Activated CD8-positive, alpha-beta memory T cell treated with anti-CD3 and anti-CD28 coated beads for 36 hours (primary cell): ENCODE results near the gene SLC30A9. TPM values are rescaled to one million over a fixed set of nuclear protein-coding genes. Genes with fewer than 3 reads are reported as not detected.

Source experiments
- CTCF ChIA-PET: fragments of 350-600 bp; sonication (Branson Sonifier 250); formaldehyde crosslinking; loops from one replicate; lab custom pipeline; 2021; ENCODE audit warnings: antibody characterized with exemption; lab: Charles Lee
- POLR2A ChIA-PET: fragments of 350-600 bp; sonication (Branson Sonifier 250); formaldehyde crosslinking; loops from one replicate; lab custom pipeline; 2021; ENCODE audit warnings: antibody characterized with exemption; lab: Charles Lee
- total RNA-seq, 2 experiments: library from RNA; stranded (reverse); gene quantifications; one replicate each; pipeline ENCODE4 v1.2.3, GENCODE V29; 2021

SLC30A9 gene
- 10 to 100 TPM; 60.5 to 61.4 TPM for total RNA-seq

DNA sequence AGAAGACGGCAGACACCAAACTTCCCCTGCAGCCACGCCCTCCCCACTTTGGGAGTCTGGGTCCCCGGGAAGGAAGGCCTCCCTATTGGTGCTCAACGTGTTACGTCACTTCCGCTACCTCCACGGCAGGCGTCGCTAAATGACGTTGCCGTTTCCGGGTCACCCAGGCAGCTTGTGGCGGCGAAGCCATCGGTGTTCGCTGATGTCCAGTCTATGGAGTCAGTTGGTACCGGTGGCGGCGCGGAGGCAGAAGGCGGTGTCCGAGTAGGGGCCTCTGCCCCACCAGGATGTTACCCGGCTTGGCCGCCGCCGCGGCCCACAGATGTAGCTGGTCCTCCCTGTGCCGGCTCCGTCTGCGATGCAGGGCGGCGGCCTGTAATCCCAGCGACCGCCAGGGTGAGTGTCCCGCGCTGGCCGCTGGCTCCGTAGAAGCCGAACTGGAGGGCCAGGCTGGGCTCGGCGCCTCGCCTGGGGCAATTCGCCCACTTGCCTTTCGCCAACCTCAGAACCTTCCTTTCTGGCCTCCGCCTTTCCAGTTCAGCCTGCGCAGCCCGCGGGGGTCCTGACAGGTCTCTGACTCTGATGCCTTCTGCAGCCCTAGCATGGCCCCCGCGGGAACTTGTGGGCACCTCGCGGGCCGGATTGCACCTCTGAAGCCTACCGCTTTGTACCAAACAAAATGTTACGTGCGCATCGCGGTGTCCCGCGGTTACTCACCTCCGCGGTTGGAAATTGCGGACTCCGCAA is at the start of gene SLC30A9:
SLC30A9 (plus strand) TSS at position 166 of the 747 bp plus-strand sequence; CDS start at position 288, 122 bp downstream.
- ChIA-PET CTCF (interaction anchor here (0.8 kb wide), 1 partner anchor 36 kb away, joined by 3 read pairs; no protein-coding TSS in a partner anchor), POLR2A (interaction anchor here (0.5 to 0.6 kb wide), 2 partner anchors 16 to 19 kb away, joined by 3 read pairs; no protein-coding TSS in a partner anchor)

DNA sequence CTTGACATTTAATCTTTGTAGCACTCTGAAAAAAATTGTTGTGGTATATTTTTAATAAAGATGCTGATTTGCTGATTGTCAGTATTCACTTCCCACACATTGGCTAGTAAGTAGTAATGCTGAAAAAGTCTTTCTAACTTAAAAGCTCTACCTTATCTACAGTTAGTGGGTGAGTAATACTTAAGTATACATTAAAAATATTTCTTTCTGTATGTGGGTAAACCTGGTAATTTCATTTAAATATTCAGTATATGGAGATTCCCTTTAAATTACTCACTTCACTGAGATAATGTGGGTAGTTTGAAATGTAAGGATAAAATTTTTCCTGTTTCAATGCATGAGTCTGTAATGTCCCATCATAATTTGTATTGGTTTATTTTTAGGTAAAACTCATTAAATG is 49.5 kb upstream of the SLC30A9 start:
- POLR2A ChIA-PET = no interaction called here
- CTCF ChIA-PET = no interaction called here

DNA sequence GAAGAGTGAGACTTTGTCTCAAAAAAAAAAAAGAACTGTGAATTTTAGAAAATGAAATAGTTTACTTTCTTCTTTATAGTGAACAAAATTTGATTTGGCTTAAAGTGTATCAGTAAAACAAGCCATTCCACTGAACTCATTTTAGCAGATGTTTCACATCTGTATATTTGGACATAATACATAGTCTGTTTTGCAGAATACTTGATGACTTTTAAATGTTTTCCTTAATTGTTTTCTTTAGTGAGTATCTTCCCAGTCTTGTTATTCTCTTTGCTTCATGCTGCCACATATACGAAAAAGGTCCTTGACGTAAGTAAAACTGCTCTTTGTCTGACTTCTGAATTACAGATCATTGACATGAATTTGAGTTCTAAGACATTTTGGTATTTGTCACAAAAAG is 46.8 kb upstream of the SLC30A9 start:
- CTCF ChIA-PET = no interaction called here
- POLR2A ChIA-PET = no interaction called here

DNA sequence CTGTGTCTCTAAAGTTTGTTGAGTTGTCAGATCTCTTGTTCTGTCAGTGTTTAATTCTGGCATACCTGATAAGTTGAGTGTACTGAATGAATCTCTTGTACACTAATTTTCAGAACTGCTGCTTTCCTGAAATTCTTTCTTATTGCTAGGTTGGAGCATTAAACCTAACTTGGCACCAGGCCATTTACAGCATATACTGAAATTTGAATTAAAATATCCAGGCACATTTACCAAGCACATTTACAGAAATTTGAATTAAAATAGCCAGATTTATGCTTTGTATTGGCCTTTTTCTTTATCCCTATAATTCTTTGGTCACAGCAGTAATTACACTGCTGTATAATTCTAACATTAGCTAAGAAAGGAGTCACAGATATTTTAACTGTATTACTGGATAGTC is 46.2 kb upstream of the SLC30A9 start:
- POLR2A ChIA-PET = no interaction called here
- CTCF ChIA-PET = no interaction called here

DNA sequence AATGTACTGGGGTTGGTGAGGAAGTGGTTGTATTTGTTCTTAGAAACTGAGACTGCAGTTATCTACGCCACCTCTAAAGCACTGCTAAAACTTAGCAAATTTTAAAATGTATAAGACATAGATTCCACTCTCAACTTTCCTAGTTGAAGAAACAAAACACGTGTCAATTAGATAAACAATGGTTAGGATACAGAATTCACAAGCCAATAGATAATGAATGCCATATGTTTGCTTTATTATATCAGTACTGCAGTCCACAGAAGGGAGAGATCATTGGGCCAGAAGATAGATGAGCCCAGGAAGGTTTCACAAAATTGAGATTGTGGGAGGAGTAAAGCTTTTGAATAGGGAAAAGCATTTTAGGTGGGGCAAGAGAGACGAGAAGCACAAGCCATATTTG is 40.8 kb upstream of the SLC30A9 start:
- CTCF ChIA-PET = no interaction called here
- POLR2A ChIA-PET = no interaction called here

DNA sequence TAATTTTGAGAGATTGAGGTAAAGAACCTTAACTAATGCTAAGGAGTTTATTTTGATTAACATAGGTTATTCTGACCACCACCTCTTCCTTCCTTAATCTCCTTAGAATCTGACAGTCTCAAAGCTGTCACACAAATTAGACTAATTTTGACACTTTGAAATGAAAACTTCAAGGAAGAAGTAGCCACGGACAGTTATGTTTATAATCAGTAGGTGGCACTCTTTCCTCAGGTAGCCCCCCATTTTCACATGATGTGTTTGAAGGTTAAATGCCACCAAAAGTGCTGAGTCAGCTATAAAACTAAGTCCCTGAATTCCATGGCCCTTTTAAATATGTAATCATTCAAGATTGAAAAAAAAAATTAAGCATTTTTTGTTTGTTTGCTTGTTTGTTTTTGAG is 32.7 kb upstream of the SLC30A9 start:
- POLR2A ChIA-PET = no interaction called here
- CTCF ChIA-PET = no interaction called here

DNA sequence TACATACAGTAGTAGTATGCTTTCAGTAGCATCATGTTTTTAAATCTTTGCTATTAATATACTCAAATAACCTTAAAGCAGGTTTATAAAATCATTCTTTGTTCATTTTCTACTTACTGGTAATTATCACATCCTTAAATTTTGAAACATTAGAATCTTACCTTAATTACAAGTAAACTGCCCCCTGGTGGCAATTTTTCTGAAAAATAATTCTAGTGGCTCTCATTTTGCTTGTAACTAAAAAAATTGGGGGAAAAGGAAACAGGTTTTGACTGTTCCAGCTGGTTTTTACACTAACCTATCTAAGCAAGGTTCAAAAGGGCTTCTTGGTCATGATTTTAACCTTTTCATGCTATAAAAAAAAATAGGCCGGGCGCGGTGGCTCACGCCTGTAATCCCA is 27.2 kb upstream of the SLC30A9 start:
- CTCF ChIA-PET = no interaction called here
- POLR2A ChIA-PET = no interaction called here

DNA sequence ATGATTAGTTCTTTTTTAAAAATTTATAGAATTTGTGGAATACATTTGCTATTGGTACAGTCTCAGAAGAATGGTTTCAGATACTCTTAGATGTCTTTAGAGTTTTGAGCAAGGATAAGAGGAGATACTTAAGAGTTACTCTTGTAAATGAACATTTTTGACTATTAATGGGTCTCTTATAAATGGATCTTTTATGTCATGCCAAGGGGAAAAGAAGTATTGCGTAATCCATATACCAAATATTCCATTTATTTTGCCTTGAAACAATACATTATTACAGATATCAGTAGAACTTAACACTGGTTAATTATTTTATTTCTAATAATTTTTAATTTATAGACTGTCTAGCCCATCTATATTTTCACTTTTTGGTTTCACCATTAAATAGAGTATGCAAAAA is 25.9 kb upstream of the SLC30A9 start:
- ChIA-PET CTCF (no interaction called here), POLR2A (interaction anchor here (0.8 kb wide), 1 partner anchor 14 kb away, joined by 8 read pairs; no protein-coding TSS in a partner anchor)

DNA sequence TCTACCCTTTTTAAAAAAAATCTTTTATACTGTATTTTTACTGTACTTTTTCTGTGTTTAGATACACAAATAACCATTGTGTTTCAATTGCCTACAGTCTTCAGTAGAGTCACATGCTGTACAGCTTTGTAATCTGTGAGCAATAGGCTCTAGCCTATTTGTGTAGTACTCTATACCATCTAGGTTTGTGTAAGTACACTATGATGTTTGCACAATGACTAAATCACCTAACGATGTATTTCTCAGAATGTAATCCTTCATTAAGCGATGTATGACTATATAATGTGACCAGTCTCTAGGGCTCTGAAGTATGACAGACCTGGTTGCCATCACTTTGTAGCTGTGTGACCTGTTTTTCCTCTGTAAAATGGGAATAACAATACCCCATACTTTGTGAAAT is 22.9 kb upstream of the SLC30A9 start:
- CTCF ChIA-PET = no interaction called here
- POLR2A ChIA-PET = no interaction called here

DNA sequence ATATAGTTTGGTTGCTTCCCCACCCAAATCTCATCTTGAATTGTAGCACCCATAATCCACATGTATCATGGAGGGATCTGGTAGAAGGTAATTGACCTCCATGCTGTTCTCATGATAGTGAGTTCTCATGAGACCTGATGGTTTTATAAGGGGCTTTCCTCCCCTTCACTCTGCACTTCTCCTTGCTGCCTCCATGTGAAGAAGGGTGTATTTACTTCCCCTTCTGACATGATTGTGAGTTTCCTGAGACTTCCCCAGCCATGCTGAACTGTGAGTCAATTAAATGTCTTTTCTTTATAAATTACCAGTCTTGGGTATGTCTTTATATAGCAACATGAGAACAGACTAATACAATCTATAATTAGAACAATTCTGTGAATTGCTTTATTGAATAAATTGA is 20.7 kb upstream of the SLC30A9 start:
- CTCF ChIA-PET = no interaction called here
- POLR2A ChIA-PET = no interaction called here

DNA sequence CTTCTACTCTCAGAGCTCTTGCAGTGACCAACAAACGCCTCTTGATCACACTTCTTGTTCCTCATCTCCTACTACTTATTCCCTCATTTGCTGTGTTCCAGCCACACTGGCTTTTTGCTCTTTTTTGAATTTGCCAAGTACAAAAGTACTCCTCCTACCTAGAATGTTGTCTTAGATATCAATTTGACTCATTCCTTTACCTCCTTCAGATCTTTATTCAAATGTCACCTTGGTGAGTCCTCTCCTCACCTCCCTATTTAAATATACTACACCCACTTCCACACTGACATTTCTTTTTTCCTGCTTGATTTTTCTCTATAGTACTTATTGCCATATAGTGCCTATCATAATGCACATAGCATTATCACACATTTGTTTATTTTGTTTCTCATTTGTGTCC is 15.0 kb upstream of the SLC30A9 start:
- POLR2A ChIA-PET = no interaction called here

DNA sequence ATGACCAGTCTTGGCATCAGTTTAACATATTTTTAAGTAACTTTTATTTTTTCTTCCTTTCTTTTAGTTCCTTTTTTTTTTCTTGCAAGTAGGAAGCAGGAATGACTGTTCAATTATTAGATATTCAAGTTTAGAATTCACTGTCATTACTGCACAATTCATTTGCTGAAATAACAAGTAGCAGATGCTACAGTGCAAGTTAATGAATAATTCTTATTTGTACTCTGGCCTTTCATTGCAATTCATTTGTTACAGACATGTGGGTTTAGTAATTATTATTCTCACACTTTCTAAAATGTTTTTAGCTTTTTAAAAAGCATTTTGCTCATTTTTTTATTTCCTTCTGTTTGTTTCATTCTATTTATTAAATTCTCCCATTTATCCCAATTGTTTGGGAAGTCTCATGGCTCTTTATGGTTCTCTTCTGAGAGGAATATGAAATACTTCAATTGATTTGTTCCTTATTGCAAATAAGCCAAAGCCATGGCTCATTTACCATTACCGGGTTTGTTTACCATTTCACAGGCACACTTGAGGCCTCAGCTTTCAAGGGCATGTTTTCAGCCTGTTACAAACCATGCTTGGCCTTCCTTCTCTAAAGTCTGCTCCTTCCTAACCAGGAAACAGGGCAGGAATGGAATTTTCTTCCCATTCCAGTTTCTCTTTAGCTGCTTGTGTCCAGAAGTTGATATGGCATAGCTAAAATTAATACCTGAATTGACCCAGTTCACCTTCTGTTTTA is 13.4 kb upstream of the SLC30A9 start:
- CTCF ChIA-PET = no interaction called here
- POLR2A ChIA-PET = no interaction called here

More for the DNA sequence above, 15.0 kb upstream of the SLC30A9 start:
- CTCF ChIA-PET = no interaction called here

DNA sequence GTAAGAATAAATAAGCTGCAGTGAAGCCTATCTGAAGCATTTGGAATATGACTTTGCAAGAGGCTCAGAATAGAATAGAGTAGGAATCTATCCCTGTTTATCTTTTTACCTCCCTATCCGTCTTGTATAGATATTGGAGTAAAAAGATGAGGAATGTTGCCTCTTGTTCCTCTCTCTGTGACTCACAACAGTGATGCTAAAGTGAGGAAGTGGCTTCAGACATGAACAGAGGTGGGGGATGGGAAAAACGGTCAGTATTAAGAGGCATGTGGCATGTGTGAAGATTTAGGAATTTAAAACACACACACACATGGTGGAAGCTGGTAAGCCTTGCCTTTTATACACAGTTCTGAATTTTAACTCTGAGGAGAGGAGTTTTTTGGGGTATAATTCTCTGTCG is 12.6 kb upstream of the SLC30A9 start:
- ChIA-PET POLR2A (interaction anchor here (0.6 kb wide), 1 partner anchor 14 kb away, joined by 8 read pairs; no protein-coding TSS in a partner anchor), CTCF (no interaction called here)

DNA sequence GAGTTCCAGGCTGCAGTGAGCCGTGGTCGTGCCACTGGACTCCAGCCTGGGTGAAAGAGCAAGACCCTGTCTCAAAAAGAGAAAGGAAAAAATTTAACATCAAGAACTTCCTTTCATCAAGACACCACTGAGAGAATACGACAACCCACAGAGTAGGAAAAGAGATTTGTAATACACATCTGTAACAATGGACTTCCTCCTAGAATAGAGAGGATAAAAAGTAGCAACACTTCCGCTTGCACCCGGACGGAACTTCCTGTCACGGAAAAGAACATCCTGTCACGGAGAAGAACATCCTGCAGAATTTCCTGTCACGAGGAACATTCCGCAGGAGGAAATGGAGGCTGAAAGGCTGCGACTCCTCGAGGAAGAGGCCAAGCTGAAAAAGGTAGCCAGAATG is 8.9 kb upstream of the SLC30A9 start, which contains the start of gene DCAF4L1:
DCAF4L1 (plus strand) TSS at position 301 of the 400 bp plus-strand sequence; CDS start at position 338, 37 bp downstream.
- ChIA-PET POLR2A (no interaction called here), CTCF (interaction anchor here (0.5 kb wide), 1 partner anchor 102 kb away, joined by 3 read pairs; no protein-coding TSS in a partner anchor)

DNA sequence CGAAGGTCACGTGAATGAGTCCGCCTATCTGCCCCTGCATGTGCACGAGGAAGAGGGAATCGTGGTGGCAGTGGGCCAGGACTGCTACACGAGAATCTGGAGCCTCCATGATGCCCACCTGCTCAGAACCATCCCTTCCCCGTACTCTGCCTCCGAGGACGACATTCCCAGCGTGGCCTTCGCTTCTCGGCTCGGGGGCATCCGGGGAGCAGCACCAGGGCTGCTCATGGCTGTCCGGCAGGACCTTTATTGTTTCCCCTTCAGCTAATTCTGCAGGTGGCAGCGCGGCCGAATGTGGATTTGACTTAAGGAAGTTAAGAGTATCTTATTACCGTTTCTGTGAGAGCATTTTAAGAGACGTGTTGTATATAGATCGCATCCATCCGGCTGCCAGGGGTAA is 7.6 kb upstream of the SLC30A9 start:
- POLR2A ChIA-PET = no interaction called here
- CTCF ChIA-PET = no interaction called here

DNA sequence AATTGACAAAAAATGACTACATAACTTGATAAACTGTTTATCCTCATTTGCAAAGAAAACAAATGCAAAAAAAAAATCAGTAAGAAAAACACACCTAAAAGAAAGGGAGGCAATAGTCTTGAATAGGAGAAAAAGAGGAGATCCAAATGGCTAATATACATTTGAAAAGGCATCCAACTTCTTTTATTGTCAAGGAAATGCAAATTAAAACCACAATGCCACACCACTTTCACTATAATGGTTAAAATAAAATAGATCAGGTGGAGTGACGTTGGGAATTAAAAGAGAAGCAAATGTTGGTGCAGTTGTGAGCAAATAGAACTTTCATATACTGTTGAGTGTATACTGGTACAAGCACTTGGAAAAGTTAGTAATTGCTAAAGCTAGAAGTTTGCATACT is 5.2 kb upstream of the SLC30A9 start:
- ChIA-PET CTCF (no interaction called here), POLR2A (no interaction called here)

DNA sequence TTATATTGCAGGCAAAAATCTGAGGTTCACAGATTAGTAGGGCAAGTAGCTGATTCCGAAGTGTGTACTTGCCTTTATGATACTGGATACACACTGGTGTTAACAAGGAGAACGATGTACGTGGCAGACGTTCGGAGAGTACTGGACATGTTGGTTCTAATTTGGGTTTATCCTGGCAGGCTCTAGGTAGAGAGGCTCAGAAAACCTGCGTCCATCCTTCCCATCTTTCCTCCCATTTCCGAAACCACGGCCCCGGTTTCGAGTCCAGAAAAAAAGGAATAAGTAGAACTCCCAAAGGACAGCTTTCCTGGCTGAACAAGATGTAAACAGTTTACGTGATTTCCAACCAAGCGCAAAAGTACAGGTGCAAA is 351 bp upstream of the SLC30A9 start:
- ChIA-PET CTCF (interaction anchor here (0.8 kb wide), 1 partner anchor 36 kb away, joined by 3 read pairs; no protein-coding TSS in a partner anchor), POLR2A (interaction anchor here (0.5 to 0.6 kb wide), 2 partner anchors 17 to 20 kb away, joined by 3 read pairs; no protein-coding TSS in a partner anchor)

DNA sequence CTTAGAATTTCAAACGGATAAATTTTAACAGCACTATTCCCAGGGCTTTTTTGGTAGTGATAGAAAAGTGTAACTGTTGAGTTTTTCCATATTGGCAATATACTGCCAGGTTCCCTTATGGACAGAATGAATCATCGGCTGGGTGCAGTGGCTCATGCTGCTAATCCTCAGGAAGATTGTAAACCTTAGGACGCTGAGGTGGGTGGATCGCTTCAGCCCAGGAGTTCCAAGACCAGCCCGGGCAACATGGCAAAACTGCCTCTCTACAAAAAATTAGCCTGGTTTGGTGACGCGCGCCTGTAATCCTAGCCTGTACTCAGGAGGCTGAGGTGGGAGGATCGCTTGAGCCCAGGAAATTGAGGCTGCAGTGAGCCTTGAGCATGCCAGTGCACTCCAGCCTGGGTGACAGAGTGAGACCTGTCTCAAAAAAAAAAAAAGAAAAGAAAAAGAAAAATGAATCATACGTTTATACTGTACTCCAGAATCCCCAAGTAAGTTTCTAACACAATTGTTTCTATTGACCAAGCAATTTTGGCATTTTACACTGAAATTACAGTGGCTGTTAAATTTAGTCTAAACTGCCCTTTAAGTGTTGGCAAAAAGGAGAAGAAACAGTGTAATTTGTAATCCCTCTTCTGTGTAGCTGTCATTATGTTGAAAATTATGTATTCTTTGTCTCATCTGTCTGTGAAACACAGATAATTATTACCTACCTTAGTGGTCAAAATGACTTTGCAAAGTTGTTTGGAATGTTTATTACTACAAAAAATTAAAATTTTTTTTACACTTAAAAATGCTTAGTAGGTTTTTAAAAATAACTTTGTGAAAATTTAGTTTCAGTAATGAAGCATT is 1.8 kb downstream of the SLC30A9 start:
- ChIA-PET CTCF (no interaction called here), POLR2A (no interaction called here)
